Right atrium auricular region (tissue), 2 donors: ENCODE measurements around the gene MED28. TPM values are rescaled to one million over a fixed set of nuclear protein-coding genes. Genes with fewer than 3 reads are reported as not detected.
A peak's percentile ranks its signal among the peaks of the same experiment; 100 is the strongest.

ENCODE experiments used
- DNase-seq: peaks from one replicate; pipeline ENCODE4 v3.0.0-alpha.2; 2019; ENCODE audit warnings: low spot score
- H3K27ac ChIP-seq, 2 donors: fragments of 200-600 bp; sonication (generic); 1 replicate in 1 of 2; 2 replicates in 1 of 2; pipeline ENCODE4 v1.5.1; 2016 to 2019
- H3K27me3 ChIP-seq, 2 donors: fragments of 200-600 bp; sonication (generic); one replicate each; pipeline versions ENCODE4 v1.5.1 to v1.6.0; 2017 to 2019
- H3K36me3 ChIP-seq: fragments of 200-600 bp; sonication (generic); one replicate; pipeline ENCODE4 v1.5.1; 2016
- H3K4me1 ChIP-seq, 2 donors: fragments of 200-600 bp; sonication (generic); one replicate each; pipeline versions ENCODE4 v1.5.1 to v1.6.0; 2017 to 2019
- H3K4me3 ChIP-seq, 2 donors: fragments of 200-600 bp; sonication (generic); 1 replicate in 1 of 2; 2 replicates in 1 of 2; pipeline ENCODE4 v1.5.1; 2017 to 2019; ENCODE audit warnings: mild to moderate bottlenecking in 1 of 2, moderate library complexity in 1 of 2
- H3K9me3 ChIP-seq, 2 donors: fragments of 200-600 bp; sonication (generic); one replicate each; pipeline ENCODE4 v1.5.1; 2019
- total RNA-seq, 2 donors: library from RNA; depleted of rRNA; stranded (reverse); fragments of >200 nt; gene quantifications; one replicate each; pipeline ENCODE4 v1.1.0, GENCODE V29; 2016
- TF ChIP-seq, protein P1 (sequence below), 2 donors: fragments of 200-600 bp; sonication (generic); IDR thresholded peaks; one replicate each; pipeline ENCODE4 v1.5.1; 2019; ENCODE audit warnings: antibody characterized with exemption in 2 of 2

Gene MED28
- total RNA-seq, 2 donors from 2014 or later: 5.1 to 5.9 TPM

DNA sequence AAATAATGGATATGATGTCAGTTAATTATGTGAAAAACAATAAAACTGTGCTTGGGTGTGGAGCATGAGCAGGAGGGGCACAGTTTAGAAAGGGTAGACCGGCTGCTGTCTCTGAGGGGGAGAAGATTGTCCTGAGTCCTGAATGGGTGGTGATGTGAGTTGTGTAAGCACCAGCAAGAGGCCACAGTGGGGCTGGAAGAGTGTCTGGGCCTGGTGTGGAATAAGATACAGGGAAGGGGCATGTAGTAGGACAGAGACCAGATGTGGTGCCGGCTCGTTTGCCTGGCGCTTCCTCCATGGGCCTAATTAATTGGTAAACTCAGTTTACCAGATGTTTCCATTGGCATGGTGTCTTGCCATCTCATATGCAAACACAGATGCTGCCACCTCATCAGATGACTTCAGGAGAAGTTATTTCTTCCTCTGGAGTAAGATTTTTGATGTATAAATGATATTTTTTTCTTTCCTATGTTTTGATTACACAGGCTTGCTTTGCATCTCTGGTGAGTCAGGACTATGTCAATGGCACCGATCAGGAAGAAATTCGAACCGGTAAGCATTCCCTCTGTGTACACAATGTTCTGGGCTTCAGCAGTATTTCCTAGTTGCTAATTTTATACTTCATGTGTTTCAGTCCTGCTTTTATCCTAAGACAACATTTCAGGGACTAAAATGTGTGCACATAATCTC, 5.1 kb downstream of the MED28 start:
- Histone ChIP-seq H3K27me3 (no peaks in the 10 kb centered on the region), H3K9me3 (no peaks in the 10 kb centered on the region), H3K4me1 (peaks cover 0 to 51% of the 10 kb centered on the region in 2 donors), H3K4me3 (no peak overlapping the region), H3K27ac (peak overlapping the region in 1 of 2 donors; percentile 28), H3K36me3 (peaks cover 45% of the 10 kb centered on the region)
- DNase-seq: no peak
- TF ChIP-seq, protein P1, sequence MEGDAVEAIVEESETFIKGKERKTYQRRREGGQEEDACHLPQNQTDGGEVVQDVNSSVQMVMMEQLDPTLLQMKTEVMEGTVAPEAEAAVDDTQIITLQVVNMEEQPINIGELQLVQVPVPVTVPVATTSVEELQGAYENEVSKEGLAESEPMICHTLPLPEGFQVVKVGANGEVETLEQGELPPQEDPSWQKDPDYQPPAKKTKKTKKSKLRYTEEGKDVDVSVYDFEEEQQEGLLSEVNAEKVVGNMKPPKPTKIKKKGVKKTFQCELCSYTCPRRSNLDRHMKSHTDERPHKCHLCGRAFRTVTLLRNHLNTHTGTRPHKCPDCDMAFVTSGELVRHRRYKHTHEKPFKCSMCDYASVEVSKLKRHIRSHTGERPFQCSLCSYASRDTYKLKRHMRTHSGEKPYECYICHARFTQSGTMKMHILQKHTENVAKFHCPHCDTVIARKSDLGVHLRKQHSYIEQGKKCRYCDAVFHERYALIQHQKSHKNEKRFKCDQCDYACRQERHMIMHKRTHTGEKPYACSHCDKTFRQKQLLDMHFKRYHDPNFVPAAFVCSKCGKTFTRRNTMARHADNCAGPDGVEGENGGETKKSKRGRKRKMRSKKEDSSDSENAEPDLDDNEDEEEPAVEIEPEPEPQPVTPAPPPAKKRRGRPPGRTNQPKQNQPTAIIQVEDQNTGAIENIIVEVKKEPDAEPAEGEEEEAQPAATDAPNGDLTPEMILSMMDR (IDR thresholded peaks at IDR 0.05): no peak

GRCh38 chr4:17623451-17624001, 9.1 kb downstream of the MED28 start:
- Histone ChIP-seq H3K4me1 (peaks cover 0 to 19% of the 10 kb centered on the region in 2 donors), H3K27me3 (no peaks in the 10 kb centered on the region), H3K4me3 (no peak overlapping the region), H3K27ac (no peak overlapping the region), H3K36me3 (peaks cover 85% of the 10 kb centered on the region), H3K9me3 (no peaks in the 10 kb centered on the region)
- TF ChIP-seq, protein P1 (IDR thresholded peaks at IDR 0.05): no peak
- no peak for DNase-seq

DNA sequence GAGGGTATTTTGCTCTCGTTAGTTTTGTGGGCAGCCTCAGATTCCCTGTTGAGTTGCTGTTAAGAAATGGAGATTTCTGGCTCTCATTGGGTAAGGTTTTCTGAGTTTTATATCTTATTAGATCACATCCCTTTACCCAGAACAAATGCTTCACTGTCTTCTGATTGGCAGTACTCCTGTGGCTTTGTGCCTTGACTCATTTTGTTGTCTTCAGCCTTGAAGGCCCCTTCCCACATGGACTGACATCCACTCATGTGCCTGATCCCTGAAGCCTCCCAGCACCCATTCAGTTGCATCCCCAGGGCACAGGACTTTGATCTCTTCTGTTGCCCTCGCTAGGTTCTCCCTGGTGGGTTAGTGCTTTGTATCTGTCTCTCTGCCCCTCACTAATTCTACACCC, 10.4 kb downstream of the MED28 start:
- TF ChIP-seq, protein P1 (IDR thresholded peaks at IDR 0.05): no peak
- no peak overlapping the region for H3K27ac ChIP-seq
- peaks cover 97% of the 10 kb centered on the region for H3K36me3 ChIP-seq
- peaks cover 0 to 6% of the 10 kb centered on the region in 2 donors for H3K4me1 ChIP-seq
- H3K4me3 ChIP-seq: no peak overlapping the region
- H3K9me3 ChIP-seq: no peaks in the 10 kb centered on the region
- no peak for DNase-seq
- no peaks in the 10 kb centered on the region for H3K27me3 ChIP-seq

DNA sequence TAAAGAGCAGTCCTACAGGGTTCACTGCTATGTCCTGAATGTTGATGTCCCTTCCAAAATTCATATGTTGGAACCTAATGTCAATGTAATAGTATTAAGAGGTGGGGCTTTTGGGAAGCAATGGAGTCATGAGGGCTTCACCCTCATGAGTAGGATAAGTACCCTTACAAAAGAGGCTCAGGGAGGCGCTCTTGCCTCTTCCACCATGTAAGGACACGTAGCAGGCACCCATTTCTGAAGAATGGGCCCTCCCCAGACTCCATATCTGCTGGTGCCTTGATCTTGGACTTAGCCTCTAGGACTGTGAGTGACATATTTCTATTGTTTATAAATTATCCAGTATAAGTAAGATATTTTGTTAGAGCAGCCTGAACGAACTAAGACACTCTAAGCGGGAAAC, 15.8 kb downstream of the MED28 start:
- no peak for DNase-seq
- Histone ChIP-seq H3K36me3 (peaks cover 88% of the 10 kb centered on the region), H3K27ac (no peak overlapping the region), H3K9me3 (no peaks in the 10 kb centered on the region), H3K27me3 (no peaks in the 10 kb centered on the region), H3K4me1 (no peaks in the 10 kb centered on the region), H3K4me3 (no peak overlapping the region)
- TF ChIP-seq, protein P1 (IDR thresholded peaks at IDR 0.05): no peak

GRCh38 chr4:17633600-17633999, 19.2 kb downstream of the MED28 start:
- TF ChIP-seq, protein P1 (IDR thresholded peaks at IDR 0.05): no peak
- Histone ChIP-seq H3K36me3 (peaks cover 54% of the 10 kb centered on the region), H3K9me3 (no peaks in the 10 kb centered on the region), H3K27ac (no peak overlapping the region), H3K4me1 (no peaks in the 10 kb centered on the region), H3K4me3 (no peak overlapping the region), H3K27me3 (no peaks in the 10 kb centered on the region)
- DNase-seq: no peak
